Measurements from ENCODE around the gene ELOVL6. TPM values are rescaled to one million over a fixed set of nuclear protein-coding genes. Genes with fewer than 3 reads are reported as not detected.

The ELOVL6 gene
- total and polyA plus RNA-seq, 9 of the 15 experiments (the other 6 are each of a cell fraction or from before 2014, with no cell fraction given): 18.3 to 82.6 (median 46.0) TPM

DNA sequence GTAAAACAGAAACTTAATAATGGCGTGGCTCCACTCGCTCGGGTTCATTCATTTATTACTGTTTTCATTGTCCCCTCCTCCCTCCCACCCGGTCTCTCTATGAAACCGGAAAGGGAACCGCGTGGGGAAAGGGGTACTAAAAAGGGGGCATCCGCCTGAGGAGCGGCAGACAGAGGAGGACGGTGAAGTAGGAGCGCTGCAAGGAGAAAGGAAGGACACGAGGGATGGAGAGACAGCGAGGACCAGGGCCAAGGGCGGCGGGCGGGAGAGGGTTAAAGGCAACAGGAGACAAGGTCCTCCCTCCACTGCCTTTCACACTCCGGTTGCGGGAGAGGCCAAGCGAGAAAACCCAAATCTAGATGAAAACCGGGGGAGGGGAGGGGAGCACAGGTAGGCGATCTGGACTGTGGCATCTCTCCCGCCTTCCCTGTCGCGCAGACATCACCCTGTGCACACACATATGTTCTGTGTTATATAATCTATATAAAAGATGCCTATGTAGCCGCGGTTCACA lies 829 bp downstream of the ELOVL6 start (continued):
- TF ChIP-seq ZBTB26 (CRISPR knock-in tag; IDR thresholded peaks at IDR 0.05) (no peak), SAP30 (IDR thresholded peaks at IDR 0.05; ENCODE audit: borderline replicate concordance, insufficient read depth, low read depth, low read length, poor library complexity, severe bottlenecking) (peak; percentile 61), ZC3H4 (CRISPR knock-in tag; IDR thresholded peaks at IDR 0.05; ENCODE audit: borderline replicate concordance) (no peak), HDAC1 (IDR thresholded peaks at IDR 0.05) (peak in 1 of 2 experiments; percentile 38; a peak in 1 of 4 replicates), MTA2 (IDR thresholded peaks at IDR 0.05; ENCODE audit: low read depth) (0 out of 2 replicates have a peak, but pooled peaks have one; percentile 25), JUN (IDR thresholded peaks at IDR 0.05; ENCODE audit: borderline replicate concordance, low read depth, low read length) (no peak), JUN (CRISPR knock-in tag; IDR thresholded peaks at IDR 0.05; ENCODE audit: borderline replicate concordance) (no peak; the same call in 1 of the 2 replicates), EP400 (IDR thresholded peaks at IDR 0.05) (peak; percentile 4), PRDM10 (IDR thresholded peaks at IDR 0.05; ENCODE audit: partially characterized antibody) (peak; percentile 33), CREBBP (IDR thresholded peaks at IDR 0.05; ENCODE audit: low read depth, low read length) (no peak), ZEB2 (IDR thresholded peaks at IDR 0.05) (no peak), BRD4 (IDR thresholded peaks at IDR 0.05) (no peak), ATF7 (IDR thresholded peaks at IDR 0.05) (no peak), ZZZ3 (IDR thresholded peaks at IDR 0.05) (no peak), KDM1A (IDR thresholded peaks at IDR 0.05) (peak in 1 of 2 experiments; percentile 22; a peak in 1 of 4 replicates), GABPB2 (CRISPR knock-in tag; conservative IDR thresholded peaks at IDR 0.05) (no peak), HIVEP1 (CRISPR knock-in tag; IDR thresholded peaks at IDR 0.05) (no peak), ZNF57 (CRISPR knock-in tag; IDR thresholded peaks at IDR 0.05) (no peak)
- TF ChIP-seq, protein P1, sequence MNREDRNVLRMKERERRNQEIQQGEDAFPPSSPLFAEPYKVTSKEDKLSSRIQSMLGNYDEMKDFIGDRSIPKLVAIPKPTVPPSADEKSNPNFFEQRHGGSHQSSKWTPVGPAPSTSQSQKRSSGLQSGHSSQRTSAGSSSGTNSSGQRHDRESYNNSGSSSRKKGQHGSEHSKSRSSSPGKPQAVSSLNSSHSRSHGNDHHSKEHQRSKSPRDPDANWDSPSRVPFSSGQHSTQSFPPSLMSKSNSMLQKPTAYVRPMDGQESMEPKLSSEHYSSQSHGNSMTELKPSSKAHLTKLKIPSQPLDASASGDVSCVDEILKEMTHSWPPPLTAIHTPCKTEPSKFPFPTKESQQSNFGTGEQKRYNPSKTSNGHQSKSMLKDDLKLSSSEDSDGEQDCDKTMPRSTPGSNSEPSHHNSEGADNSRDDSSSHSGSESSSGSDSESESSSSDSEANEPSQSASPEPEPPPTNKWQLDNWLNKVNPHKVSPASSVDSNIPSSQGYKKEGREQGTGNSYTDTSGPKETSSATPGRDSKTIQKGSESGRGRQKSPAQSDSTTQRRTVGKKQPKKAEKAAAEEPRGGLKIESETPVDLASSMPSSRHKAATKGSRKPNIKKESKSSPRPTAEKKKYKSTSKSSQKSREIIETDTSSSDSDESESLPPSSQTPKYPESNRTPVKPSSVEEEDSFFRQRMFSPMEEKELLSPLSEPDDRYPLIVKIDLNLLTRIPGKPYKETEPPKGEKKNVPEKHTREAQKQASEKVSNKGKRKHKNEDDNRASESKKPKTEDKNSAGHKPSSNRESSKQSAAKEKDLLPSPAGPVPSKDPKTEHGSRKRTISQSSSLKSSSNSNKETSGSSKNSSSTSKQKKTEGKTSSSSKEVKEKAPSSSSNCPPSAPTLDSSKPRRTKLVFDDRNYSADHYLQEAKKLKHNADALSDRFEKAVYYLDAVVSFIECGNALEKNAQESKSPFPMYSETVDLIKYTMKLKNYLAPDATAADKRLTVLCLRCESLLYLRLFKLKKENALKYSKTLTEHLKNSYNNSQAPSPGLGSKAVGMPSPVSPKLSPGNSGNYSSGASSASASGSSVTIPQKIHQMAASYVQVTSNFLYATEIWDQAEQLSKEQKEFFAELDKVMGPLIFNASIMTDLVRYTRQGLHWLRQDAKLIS (CRISPR knock-in tag; IDR thresholded peaks at IDR 0.05): 0 out of 2 replicates have a peak, but pooled peaks have one; percentile 59
- TF ChIP-seq, protein P2, sequence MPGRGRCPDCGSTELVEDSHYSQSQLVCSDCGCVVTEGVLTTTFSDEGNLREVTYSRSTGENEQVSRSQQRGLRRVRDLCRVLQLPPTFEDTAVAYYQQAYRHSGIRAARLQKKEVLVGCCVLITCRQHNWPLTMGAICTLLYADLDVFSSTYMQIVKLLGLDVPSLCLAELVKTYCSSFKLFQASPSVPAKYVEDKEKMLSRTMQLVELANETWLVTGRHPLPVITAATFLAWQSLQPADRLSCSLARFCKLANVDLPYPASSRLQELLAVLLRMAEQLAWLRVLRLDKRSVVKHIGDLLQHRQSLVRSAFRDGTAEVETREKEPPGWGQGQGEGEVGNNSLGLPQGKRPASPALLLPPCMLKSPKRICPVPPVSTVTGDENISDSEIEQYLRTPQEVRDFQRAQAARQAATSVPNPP (IDR thresholded peaks at IDR 0.05; ENCODE audit: borderline replicate concordance, insufficient read depth, insufficient read length): no peak
